Activated CD8-positive, alpha-beta T cell treated with anti-CD3 and anti-CD28 coated beads, Interleukin-2, amount 10 ng/mL, durations not matched to agents 7 days and 5 days (primary cell): ENCODE measurements around the gene KIF22. TPM values are rescaled to one million over a fixed set of nuclear protein-coding genes. Genes with fewer than 3 reads are reported as not detected.

Source experiments
- ATAC-seq: fragments of 150-1000 bp; cut with Tn5 transposase; one replicate; pipeline ENCODE4 v1.10.0; 2021; ENCODE audit warnings: moderate library complexity
- CTCF ChIA-PET: fragments of 350-600 bp; sonication (Branson Sonifier 250); formaldehyde crosslinking; loops from one replicate; lab custom pipeline; 2021; ENCODE audit warnings: antibody characterized with exemption; lab: Charles Lee
- POLR2A ChIA-PET: fragments of 350-600 bp; sonication (Branson Sonifier 250); formaldehyde crosslinking; loops from one replicate; lab custom pipeline; 2021; ENCODE audit warnings: antibody characterized with exemption; lab: Charles Lee
- DNase-seq: peaks from one replicate; pipeline ENCODE4 v3.0.0-alpha.2; 2020
- H3K27ac Mint-ChIP-seq: one replicate; pipeline ENCODE4 v1.8.0; 2021; ENCODE audit warnings: mild to moderate bottlenecking, mixed read lengths
- H3K27me3 Mint-ChIP-seq: one replicate; pipeline ENCODE4 v1.8.0; 2021; ENCODE audit warnings: low read depth, mixed read lengths
- H3K36me3 Mint-ChIP-seq: one replicate; pipeline ENCODE4 v1.8.0; 2021; ENCODE audit warnings: low read depth, mixed read lengths
- H3K4me1 Mint-ChIP-seq: one replicate; pipeline ENCODE4 v1.8.0; 2021; ENCODE audit warnings: low read depth, mixed read lengths
- H3K4me3 Mint-ChIP-seq: one replicate; pipeline ENCODE4 v1.8.0; 2021; ENCODE audit warnings: mild to moderate bottlenecking, mixed read lengths
- H3K9me3 Mint-ChIP-seq: one replicate; pipeline ENCODE4 v1.8.0; 2022; ENCODE audit warnings: mixed read lengths; ENCODE audit not compliant: insufficient read depth
- total RNA-seq, 2 experiments: library from RNA; stranded (reverse); gene quantifications; one replicate each; pipeline ENCODE4 v1.2.3, GENCODE V29; 2021

The KIF22 gene
- total RNA-seq, 2 experiments from 2014 or later: 229 to 233 TPM

GRCh38 chr16:29810699-29811169 lies 20.2 kb downstream of the KIF22 start:
- ChIA-PET POLR2A (interaction anchor here (1.2 to 2.0 kb wide), 2 partner anchors 16 to 20 kb away, joined by 4 to 5 read pairs; partner anchors contain the start of gene KIF22), CTCF (interaction anchor here (1.0 to 3.9 kb wide), 2 partner anchors 22 to 110 kb away, joined by 3 to 12 read pairs; no protein-coding TSS in a partner anchor)
- DNase-seq: no peak
- ATAC-seq: no peak
- peak overlapping the region; percentile 77 for H3K27ac Mint-ChIP-seq
- peaks cover 38% of the 10 kb centered on the region for H3K36me3 Mint-ChIP-seq
- no peaks in the 10 kb centered on the region for H3K9me3 Mint-ChIP-seq
- H3K27me3 Mint-ChIP-seq: peaks cover 8% of the 10 kb centered on the region
- H3K4me1 Mint-ChIP-seq: peaks cover 64% of the 10 kb centered on the region
- H3K4me3 Mint-ChIP-seq: peak overlapping the region; percentile 90

DNA sequence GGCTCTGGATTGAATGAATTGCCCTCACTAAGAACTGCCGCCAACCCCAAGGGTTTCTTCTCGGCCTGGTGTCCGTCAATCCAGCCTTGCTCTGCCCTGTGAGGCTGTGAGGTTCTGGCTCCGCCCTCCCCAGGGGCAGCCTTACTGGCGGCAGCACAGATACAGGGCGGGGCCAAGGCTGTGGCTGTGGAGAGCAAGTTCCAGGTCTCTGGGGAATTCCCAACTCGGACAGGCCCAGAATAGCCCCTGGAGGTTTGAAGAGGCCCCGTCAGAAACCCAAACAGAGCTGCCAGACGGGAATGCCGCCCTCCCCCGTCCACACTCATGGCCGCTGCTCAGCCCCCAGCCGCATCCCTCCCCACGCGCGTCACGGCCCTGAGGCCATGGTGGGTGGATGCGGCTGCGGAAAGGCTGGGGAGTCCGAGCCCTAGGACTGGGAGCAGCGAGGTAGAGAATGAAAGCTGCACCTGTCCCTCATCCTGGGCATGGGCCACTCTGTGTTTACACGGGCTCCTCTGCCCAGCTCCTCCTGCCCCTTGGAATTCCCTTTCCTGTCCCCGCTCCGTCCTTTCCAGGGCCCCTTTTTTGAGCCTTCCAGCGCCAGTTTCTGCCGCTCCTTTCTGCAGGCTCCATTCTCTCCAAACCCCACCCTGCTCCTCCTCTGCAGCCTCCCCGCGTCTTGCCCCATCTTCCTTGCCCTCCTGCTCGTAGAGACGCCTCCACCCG lies 20.8 kb downstream of the KIF22 start:
- DNase-seq: peak; percentile 82
- H3K4me3 Mint-ChIP-seq: peak overlapping the region; percentile 90
- H3K27me3 Mint-ChIP-seq: peaks cover 8% of the 10 kb centered on the region
- ChIA-PET CTCF (interaction anchor here (2.0 to 3.9 kb wide), 2 partner anchors 37 to 111 kb away, joined by 8 to 12 read pairs; no protein-coding TSS in a partner anchor), POLR2A (interaction anchor here (0.8 to 2.0 kb wide), 3 partner anchors 9 to 21 kb away, joined by 4 to 5 read pairs (median 4); partner anchors contain the start of gene KIF22)
- peak overlapping the region; percentile 77 for H3K27ac Mint-ChIP-seq
- H3K36me3 Mint-ChIP-seq: peaks cover 38% of the 10 kb centered on the region
- ATAC-seq: peak; percentile 28
- H3K4me1 Mint-ChIP-seq: peaks cover 65% of the 10 kb centered on the region
- H3K9me3 Mint-ChIP-seq: no peaks in the 10 kb centered on the region

DNA sequence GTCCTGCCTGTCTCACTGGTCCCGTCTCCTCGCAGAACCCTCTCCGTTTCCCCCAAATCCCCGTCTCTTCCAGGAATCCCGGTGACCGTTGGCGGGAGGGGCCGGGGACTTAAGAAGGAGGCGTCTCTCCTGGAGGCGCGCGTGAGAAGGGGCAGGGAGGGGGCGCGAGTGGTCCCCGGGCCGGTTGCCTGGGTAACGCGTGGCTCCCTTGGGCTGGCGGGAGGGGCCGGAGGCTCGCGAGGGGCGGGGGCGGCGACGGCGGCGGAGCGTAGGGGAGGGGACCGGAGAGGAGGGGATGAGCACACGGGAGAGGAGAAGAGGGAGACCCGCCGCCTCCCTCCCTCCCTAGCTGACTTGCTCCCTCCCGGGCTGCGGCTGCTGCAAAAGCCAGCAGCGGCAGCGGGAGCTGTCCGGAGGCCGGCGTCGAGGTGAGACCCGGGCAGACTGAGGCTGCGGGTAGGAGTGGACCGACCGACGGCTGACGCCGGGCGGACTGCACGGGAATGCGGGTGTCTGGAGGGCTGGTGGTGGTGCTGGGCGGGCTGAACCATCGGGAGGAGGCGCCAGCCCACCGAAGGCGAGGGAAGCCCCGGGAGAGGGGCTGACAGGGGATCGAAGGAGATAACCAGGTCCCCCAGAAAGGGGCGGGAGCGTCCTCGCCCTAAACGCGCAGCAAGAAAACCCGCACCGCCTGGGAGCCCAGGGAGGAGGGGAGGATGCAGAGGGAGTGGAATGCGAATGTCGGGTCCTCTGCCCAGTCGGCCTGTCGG lies 21.5 kb downstream of the KIF22 start, which contains the start of gene PRRT2:
TSS of gene PRRT2 (plus strand) at position 298 of the 770 bp plus-strand sequence. CDS start 862 bp downstream, outside the sequence.
- H3K4me1 Mint-ChIP-seq: peaks cover 67% of the 10 kb centered on the region

DNA sequence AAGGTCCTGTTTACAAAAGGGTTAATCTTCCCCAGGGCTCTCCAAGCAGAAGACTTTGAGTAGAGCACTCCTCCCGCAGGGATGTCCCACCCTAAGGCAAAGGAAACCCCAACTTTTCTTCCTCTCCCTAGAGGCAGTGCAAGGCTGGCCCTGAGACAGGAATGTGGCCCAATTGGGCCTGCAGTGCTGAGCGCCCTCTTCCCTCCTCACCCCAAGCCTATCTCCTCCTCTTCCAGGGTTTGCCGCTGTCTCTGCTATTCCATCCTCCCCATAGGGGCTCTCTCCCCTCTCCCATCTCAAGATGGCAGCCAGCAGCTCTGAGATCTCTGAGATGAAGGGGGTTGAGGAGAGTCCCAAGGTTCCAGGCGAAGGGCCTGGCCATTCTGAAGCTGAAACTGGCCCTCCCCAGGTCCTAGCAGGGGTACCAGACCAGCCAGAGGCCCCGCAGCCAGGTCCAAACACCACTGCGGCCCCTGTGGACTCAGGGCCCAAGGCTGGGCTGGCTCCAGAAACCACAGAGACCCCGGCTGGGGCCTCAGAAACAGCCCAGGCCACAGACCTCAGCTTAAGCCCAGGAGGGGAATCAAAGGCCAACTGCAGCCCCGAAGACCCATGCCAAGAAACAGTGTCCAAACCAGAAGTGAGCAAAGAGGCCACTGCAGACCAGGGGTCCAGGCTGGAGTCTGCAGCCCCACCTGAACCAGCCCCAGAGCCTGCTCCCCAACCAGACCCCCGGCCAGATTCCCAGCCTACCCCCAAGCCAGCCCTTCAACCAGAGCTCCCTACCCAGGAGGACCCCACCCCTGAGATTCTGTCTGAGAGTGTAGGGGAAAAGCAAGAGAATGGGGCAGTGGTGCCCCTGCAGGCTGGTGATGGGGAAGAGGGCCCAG lies 22.4 kb downstream of the KIF22 start:
- Mint-ChIP-seq H3K36me3 (peaks cover 39% of the 10 kb centered on the region), H3K9me3 (no peaks in the 10 kb centered on the region), H3K4me1 (peaks cover 70% of the 10 kb centered on the region), H3K27me3 (peaks cover 8% of the 10 kb centered on the region), H3K4me3 (peak overlapping the region; percentile 34), H3K27ac (no peak overlapping the region)
- DNase-seq (no peak), ATAC-seq (no peak)
- CTCF ChIA-PET: interaction anchor here (1.1 to 3.9 kb wide), 3 partner anchors 35 to 112 kb away, joined by 4 to 12 read pairs (median 8); no protein-coding TSS in a partner anchor
- POLR2A ChIA-PET: interaction anchor here (0.5 to 2.0 kb wide), 3 partner anchors 22 to 888 kb away, joined by 3 to 5 read pairs (median 4); partner anchors contain the start of genes KIF22 and RABEP2

More for the DNA sequence above, 21.5 kb downstream of the KIF22 start, which contains the start of gene PRRT2:
- no peak for ATAC-seq
- POLR2A ChIA-PET: interaction anchor here (0.5 to 2.0 kb wide), 4 partner anchors 8 to 887 kb away, joined by 3 to 5 read pairs (median 4); partner anchors contain the start of genes KIF22 and RABEP2
- Mint-ChIP-seq H3K9me3 (no peaks in the 10 kb centered on the region), H3K36me3 (peaks cover 42% of the 10 kb centered on the region), H3K27ac (peak within 1 kb of the TSS; percentile 77), H3K27me3 (peaks cover 8% of the 10 kb centered on the region), H3K4me3 (peak within 1 kb of the TSS; percentile 90)
- peak; percentile 58 for DNase-seq
- CTCF ChIA-PET: interaction anchor here (2.0 to 3.9 kb wide), 2 partner anchors 36 to 111 kb away, joined by 8 to 12 read pairs; no protein-coding TSS in a partner anchor

GRCh38 chr16:29813644-29814562 lies 23.4 kb downstream of the KIF22 start:
- CTCF ChIA-PET: interaction anchor here (1.1 to 3.9 kb wide), 2 partner anchors 34 to 113 kb away, joined by 4 to 12 read pairs; no protein-coding TSS in a partner anchor
- Mint-ChIP-seq H3K27ac (peak overlapping the region; percentile 81), H3K9me3 (no peaks in the 10 kb centered on the region), H3K27me3 (peaks cover 8% of the 10 kb centered on the region), H3K4me3 (peak overlapping the region; percentile 22), H3K4me1 (peaks cover 71% of the 10 kb centered on the region), H3K36me3 (peaks cover 39% of the 10 kb centered on the region)
- DNase-seq: no peak
- ATAC-seq: no peak
- POLR2A ChIA-PET: interaction anchor here (0.6 to 0.7 kb wide), 2 partner anchors 23 to 62 kb away, joined by 3 to 5 read pairs; partner anchors contain the start of gene KIF22

DNA sequence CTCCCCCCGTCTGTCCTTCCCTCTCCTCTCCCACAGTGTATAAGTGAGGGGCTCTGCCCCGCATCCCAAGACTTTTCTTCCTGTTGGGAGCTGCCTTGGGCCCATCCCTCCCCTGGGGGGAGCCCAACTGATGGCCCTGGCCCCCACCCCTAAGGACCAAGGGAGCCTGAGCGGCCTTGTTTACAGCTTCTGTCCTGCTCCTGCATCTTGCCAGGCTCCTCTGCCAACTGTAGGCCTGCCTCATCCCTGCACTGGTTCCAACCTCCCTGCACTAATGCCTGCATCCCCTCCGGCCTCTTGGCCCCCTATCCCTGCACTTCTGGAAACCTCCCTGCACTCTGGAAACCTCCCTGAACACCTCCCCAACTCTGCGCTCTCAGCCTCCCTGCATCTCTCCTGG lies 24.0 kb downstream of the KIF22 start:
- peak overlapping the region; percentile 81 for H3K27ac Mint-ChIP-seq
- no peak for DNase-seq
- peaks cover 8% of the 10 kb centered on the region for H3K27me3 Mint-ChIP-seq
- ChIA-PET CTCF (interaction anchor here (1.7 kb wide), 1 partner anchor 123 kb away, joined by 6 read pairs; no protein-coding TSS in a partner anchor), POLR2A (interaction anchor here (0.6 to 2.3 kb wide), 2 partner anchors 24 to 63 kb away, joined by 3 to 12 read pairs; partner anchors contain the start of gene KIF22)
- no peaks in the 10 kb centered on the region for H3K9me3 Mint-ChIP-seq
- ATAC-seq: no peak
- H3K4me1 Mint-ChIP-seq: peaks cover 74% of the 10 kb centered on the region
- peak overlapping the region; percentile 98 for H3K4me3 Mint-ChIP-seq
- H3K36me3 Mint-ChIP-seq: peaks cover 40% of the 10 kb centered on the region

- peak; percentile 70 for DNase-seq
- POLR2A ChIA-PET: interaction anchor here (0.6 to 2.3 kb wide), 7 partner anchors 7 to 559 kb away, joined by 3 to 24 read pairs (median 8); partner anchors contain the start of genes KIF22, MAZ and MYL11
- no peaks in the 10 kb centered on the region for H3K9me3 Mint-ChIP-seq
- ATAC-seq: no peak
- peak overlapping the region; percentile 98 for H3K4me3 Mint-ChIP-seq
- peak overlapping the region; percentile 81 for H3K27ac Mint-ChIP-seq
- H3K36me3 Mint-ChIP-seq: peaks cover 40% of the 10 kb centered on the region
- CTCF ChIA-PET: interaction anchor here (0.6 to 8.0 kb wide), 33 partner anchors 8 to 249 kb away, joined by 3 to 106 read pairs (median 4); partner anchors contain the start of genes KCTD13, KIF22 and MAZ
- peaks cover 8% of the 10 kb centered on the region for H3K27me3 Mint-ChIP-seq
- H3K4me1 Mint-ChIP-seq: peaks cover 74% of the 10 kb centered on the region
Measured at GRCh38 chr16:29815032-29815721, 24.6 kb downstream of the KIF22 start.

DNA sequence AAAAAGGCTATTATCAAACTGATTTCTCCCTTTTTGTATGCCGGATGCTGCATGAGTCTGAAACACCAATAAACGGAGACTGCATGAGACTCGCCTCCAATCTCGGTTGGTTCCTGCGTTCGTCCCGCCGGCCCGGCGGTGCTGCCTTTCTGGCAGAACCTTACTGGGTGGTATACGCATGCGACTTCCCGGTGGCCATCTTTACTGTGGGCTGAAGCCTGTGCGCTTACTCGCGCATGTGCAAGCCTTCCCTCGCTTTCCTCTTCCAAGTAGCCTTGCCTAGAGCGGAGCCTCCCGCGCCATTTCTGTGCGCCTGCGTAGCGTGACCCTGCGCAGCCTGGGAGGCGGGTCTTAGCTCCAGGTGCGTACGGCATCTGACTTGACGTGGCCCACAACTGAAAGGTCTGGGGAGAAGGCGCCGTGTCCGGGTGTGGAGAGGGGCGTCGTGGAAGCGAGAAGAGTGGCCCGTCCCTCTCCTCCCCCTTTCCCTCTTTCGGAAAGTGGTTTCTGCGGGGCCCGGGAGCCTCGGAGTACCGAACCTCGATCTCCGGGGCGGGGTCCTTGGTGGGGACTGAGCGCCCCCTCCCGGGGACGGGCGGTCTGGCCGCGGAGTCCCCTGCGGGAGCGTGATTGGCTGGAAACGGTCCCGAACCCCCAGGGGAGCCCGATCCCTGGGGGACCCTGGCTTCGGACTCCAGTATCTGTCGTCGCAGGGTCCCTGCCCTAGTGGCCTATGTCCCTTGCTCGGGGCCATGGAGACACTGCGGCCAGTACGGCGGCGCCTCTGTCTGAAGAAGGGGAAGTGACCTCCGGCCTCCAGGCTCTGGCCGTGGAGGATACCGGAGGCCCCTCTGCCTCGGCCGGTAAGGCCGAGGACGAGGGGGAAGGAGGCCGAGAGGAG lies 25.5 kb downstream of the KIF22 start, which contains the start of gene PAGR1:
TSS of gene PAGR1 (plus strand) at position 360 of the 901 bp plus-strand sequence. CDS start at position 734, 374 bp downstream.
- no peaks in the 10 kb centered on the region for H3K9me3 Mint-ChIP-seq
- CTCF ChIA-PET: interaction anchor here (0.6 to 8.0 kb wide), 40 partner anchors 8 to 248 kb away, joined by 3 to 106 read pairs (median 4); partner anchors contain the start of genes KCTD13, KIF22 and MAZ
- peaks cover 70% of the 10 kb centered on the region for H3K4me1 Mint-ChIP-seq
- DNase-seq: peak; percentile 99
- POLR2A ChIA-PET: interaction anchor here (0.6 to 2.3 kb wide), 10 partner anchors 8 to 558 kb away, joined by 3 to 24 read pairs (median 6); partner anchors contain the start of genes KCTD13, KIF22, MAZ and MYL11
- peaks cover 8% of the 10 kb centered on the region for H3K27me3 Mint-ChIP-seq
- H3K4me3 Mint-ChIP-seq: peak within 1 kb of the TSS; percentile 98
- ATAC-seq: peak; percentile 76
- peak within 1 kb of the TSS; percentile 92 for H3K27ac Mint-ChIP-seq
- peaks cover 39% of the 10 kb centered on the region for H3K36me3 Mint-ChIP-seq
